K562 (cell line): ENCODE data around the gene C5orf47.

Experiments used
- ARNT ChIP-seq, 2 experiments: fragments of 450-650 bp; IDR thresholded peaks; 2 replicates each; pipeline ENCODE4 v1.6.1; 2016; ENCODE audit warnings: mild to moderate bottlenecking in 1 of 2
- EP300 ChIP-seq: IDR thresholded peaks from 2 replicates; pipeline ENCODE4 v1.6.1; 2012; ENCODE audit warnings: low read length, improper control_type of control experiment
- EZH2 ChIP-seq: IDR thresholded peaks from 2 replicates; pipeline ENCODE4 v1.6.1; 2012; ENCODE audit warnings: low read depth, mild to moderate bottlenecking, inconsistent platforms, low read length, borderline replicate concordance
- JUNB ChIP-seq: fragments of 450-650 bp; formaldehyde crosslinking; conservative IDR thresholded peaks from 2 replicates; pipeline ENCODE4 v1.4.0; 2020; ENCODE audit warnings: mild to moderate bottlenecking
- KDM4B ChIP-seq, 2 experiments: fragments of 450-650 bp in 1 of 2; sonication (generic) in 1 of 2; IDR thresholded peaks; 2 replicates each; pipeline ENCODE4 v1.6.1; 2016 to 2017; ENCODE audit warnings: borderline replicate concordance in 2 of 2, antibody characterized with exemption in 1 of 2, low read depth in 1 of 2, mild to moderate bottlenecking in 1 of 2
- KLF1 ChIP-seq: fragments of 450-650 bp; IDR thresholded peaks from 2 replicates; pipeline ENCODE4 v1.6.1; 2016; ENCODE audit warnings: missing genetic modification characterization, missing compliant biosample characterization
- POLR2A ChIP-seq: fragments of 450-650 bp; conservative IDR thresholded peaks from 2 replicates; pipeline ENCODE4 v1.6.1; 2016
- SP1 ChIP-seq: sonication (generic); formaldehyde crosslinking; IDR thresholded peaks from 2 replicates; pipeline ENCODE4 v1.8.1; 2022; ENCODE audit warnings: mild to moderate bottlenecking, missing genetic modification reagents
- ZNF12 ChIP-seq: sonication (generic); formaldehyde crosslinking; IDR thresholded peaks from 2 replicates; pipeline ENCODE4 v1.4.0; 2020; ENCODE audit warnings: mild to moderate bottlenecking, missing genetic modification reagents
- ZNF699 ChIP-seq: fragments of 250-450 bp; sonication (Bioruptor Pico); IDR thresholded peaks from 2 replicates; pipeline ENCODE4 v1.8.0; 2021; ENCODE audit warnings: mild to moderate bottlenecking, moderate library complexity; ENCODE audit not compliant: insufficient replicate concordance
- TF ChIP-seq, protein P1 (sequence below): fragments of 450-650 bp; conservative IDR thresholded peaks from 2 replicates; pipeline ENCODE4 v1.6.1; 2016; ENCODE audit warnings: missing genetic modification characterization, low read depth, mild to moderate bottlenecking, control low read depth, missing compliant biosample characterization
- TF ChIP-seq, protein P2 (sequence below), 3 experiments: IDR thresholded peaks in 2 of 3; conservative IDR thresholded peaks in 1 of 3; 2 replicates each; pipeline ENCODE4 v1.5.1; 2011 to 2012; ENCODE audit warnings: low read length in 3 of 3, mild to moderate bottlenecking in 3 of 3, control low read depth in 2 of 3, improper control_type of control experiment in 1 of 3, inconsistent platforms in 1 of 3, low read depth in 1 of 3, mixed read lengths in 1 of 3, moderate library complexity in 1 of 3; ENCODE audit not compliant: insufficient read depth in 2 of 3

DNA sequence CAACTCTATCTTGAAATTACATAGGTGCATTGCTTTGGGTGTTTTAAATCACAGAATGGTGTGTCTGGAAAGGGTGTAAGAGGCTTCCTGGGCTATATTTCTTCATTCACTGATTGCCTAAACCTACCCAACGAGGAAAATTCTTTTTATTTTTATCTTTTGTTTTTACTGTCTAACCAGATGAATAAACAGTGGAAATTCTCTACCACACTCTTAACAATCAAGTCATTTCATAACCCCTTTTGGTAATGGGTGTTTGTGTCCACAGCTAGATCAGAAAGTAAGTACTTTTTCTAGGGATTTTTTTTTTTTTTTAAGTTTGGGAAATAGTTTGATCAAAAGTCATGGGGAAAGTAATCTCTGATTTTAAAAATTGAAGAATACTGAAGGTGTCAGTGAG lies 27.6 kb upstream of the C5orf47 start:
- TF ChIP-seq KLF1: no peak
- no peak for TF ChIP-seq EZH2
- TF ChIP-seq KDM4B (IDR thresholded peaks at IDR 0.05; ENCODE audit: borderline replicate concordance in 2 of 2, low read depth in 1 of 2): no peak
- TF ChIP-seq JUNB (CRISPR knock-in tag): no peak
- TF ChIP-seq, protein P1, sequence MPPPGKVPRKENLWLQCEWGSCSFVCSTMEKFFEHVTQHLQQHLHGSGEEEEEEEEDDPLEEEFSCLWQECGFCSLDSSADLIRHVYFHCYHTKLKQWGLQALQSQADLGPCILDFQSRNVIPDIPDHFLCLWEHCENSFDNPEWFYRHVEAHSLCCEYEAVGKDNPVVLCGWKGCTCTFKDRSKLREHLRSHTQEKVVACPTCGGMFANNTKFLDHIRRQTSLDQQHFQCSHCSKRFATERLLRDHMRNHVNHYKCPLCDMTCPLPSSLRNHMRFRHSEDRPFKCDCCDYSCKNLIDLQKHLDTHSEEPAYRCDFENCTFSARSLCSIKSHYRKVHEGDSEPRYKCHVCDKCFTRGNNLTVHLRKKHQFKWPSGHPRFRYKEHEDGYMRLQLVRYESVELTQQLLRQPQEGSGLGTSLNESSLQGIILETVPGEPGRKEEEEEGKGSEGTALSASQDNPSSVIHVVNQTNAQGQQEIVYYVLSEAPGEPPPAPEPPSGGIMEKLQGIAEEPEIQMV (tag): no peak
- TF ChIP-seq, protein P2, sequence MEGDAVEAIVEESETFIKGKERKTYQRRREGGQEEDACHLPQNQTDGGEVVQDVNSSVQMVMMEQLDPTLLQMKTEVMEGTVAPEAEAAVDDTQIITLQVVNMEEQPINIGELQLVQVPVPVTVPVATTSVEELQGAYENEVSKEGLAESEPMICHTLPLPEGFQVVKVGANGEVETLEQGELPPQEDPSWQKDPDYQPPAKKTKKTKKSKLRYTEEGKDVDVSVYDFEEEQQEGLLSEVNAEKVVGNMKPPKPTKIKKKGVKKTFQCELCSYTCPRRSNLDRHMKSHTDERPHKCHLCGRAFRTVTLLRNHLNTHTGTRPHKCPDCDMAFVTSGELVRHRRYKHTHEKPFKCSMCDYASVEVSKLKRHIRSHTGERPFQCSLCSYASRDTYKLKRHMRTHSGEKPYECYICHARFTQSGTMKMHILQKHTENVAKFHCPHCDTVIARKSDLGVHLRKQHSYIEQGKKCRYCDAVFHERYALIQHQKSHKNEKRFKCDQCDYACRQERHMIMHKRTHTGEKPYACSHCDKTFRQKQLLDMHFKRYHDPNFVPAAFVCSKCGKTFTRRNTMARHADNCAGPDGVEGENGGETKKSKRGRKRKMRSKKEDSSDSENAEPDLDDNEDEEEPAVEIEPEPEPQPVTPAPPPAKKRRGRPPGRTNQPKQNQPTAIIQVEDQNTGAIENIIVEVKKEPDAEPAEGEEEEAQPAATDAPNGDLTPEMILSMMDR (IDR thresholded peaks at IDR 0.05 in 2 of 3, conservative IDR thresholded peaks at IDR 0.05 in 1 of 3; ENCODE audit: insufficient read depth in 2 of 3, low read depth in 1 of 3, low read length in 3 of 3): no peak
- no peak for TF ChIP-seq POLR2A
- TF ChIP-seq EP300: no peak
- TF ChIP-seq ARNT (IDR thresholded peaks at IDR 0.05): no peak
- no peak for TF ChIP-seq ZNF699 (CRISPR knock-in tag)
- TF ChIP-seq ZNF12 (CRISPR knock-in tag): no peak
- no peak for TF ChIP-seq SP1 (CRISPR knock-in tag)
